GM18873 (cell line): Measurements from ENCODE around the gene PTPRN2.
"Not testable (repeated sequence)": the region's sequence is repeated elsewhere in the genome, so short reads cannot be mapped to it uniquely, and the experiment has no call there.

ENCODE experiments used
- ATAC-seq: cut with Tn5 transposase; IDR thresholded peaks from one replicate; pipeline ENCODE4 v1.9.1; 2021; ENCODE audit warnings: mild to moderate bottlenecking, moderate library complexity, moderate number of reproducible peaks; ENCODE audit not compliant: unreplicated experiment, low FRiP score

The PTPRN2 gene

GRCh38 chr7:158322616-158323530 lies 264.8 kb downstream of the PTPRN2 start:
- ATAC-seq = no peak

GRCh38 chr7:158321936-158322615 lies 265.5 kb downstream of the PTPRN2 start:
- no peak for ATAC-seq

GRCh38 chr7:158321056-158321700 lies 266.4 kb downstream of the PTPRN2 start:
- ATAC-seq = no peak

DNA sequence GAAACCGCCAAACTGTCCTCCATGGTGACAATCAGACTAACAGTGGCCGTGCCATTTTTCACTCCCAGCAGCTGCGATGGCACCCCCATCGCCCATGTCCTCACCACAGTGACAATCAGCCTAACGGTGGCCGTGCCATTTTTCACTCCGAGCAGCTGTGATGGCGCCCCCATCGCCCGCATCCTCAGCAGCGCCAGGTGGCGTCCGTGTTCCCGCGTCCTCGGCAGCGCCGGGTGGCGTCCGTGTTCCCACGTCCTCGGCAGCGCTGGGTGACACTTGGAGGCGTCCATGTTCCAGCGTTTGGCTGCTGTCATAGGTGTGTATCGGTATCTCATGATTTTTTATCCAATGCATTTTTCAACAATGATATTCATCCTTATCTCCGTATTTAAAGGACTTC lies 267.3 kb downstream of the PTPRN2 start:
- no peak for ATAC-seq

GRCh38 chr7:158318511-158318913 lies 269.1 kb downstream of the PTPRN2 start:
- ATAC-seq = no peak

GRCh38 chr7:158317238-158318205 lies 270.1 kb downstream of the PTPRN2 start:
- ATAC-seq = no peak

GRCh38 chr7:158316466-158317031 lies 271.1 kb downstream of the PTPRN2 start:
- no peak for ATAC-seq

- ATAC-seq = no peak
Observed at GRCh38 chr7:158315881-158316280, 271.7 kb downstream of the PTPRN2 start.

DNA sequence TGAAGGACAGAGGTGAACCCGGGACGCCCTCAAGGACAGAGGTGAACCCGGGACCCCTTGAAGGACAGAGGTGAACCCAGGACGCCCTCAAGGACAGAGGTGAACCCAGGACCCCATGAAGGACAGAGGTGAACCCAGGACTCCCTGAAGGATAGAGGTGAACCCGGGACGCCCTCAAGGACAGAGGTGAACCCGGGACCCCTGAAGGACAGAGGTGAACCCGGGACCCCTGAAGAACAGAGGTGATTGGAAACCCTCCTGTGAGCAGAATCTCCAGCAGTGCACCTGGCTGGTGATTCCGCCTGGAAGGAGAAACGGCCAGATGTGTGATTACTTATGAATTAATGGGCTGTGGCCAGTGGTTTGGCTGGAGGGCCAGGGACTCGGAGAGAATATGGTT lies 272.3 kb downstream of the PTPRN2 start:
- no peak for ATAC-seq

GRCh38 chr7:158314394-158314793 lies 273.2 kb downstream of the PTPRN2 start:
- no peak for ATAC-seq

GRCh38 chr7:158313931-158314330 lies 273.7 kb downstream of the PTPRN2 start:
- ATAC-seq = no peak

GRCh38 chr7:158312789-158313188 lies 274.8 kb downstream of the PTPRN2 start:
- no peak for ATAC-seq

DNA sequence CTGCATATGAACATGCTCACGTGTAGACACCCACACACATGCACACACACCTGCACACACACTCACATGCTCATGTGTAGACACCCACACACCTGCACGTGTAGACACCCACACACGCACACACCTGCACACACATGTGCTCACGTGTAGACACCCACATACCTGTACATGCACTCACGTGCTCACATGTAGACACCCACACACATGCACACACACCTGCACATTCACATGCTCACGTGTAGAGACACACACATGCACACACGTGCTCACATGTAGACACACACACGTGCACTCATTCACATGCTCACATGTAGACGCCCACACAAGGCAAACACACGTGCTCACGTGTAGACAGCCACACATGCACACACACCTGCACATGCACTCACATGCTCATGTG lies 275.8 kb downstream of the PTPRN2 start:
- ATAC-seq = no peak

- no peak for ATAC-seq
Observed at GRCh38 chr7:158310924-158311666, 276.5 kb downstream of the PTPRN2 start.

- no peak for ATAC-seq
Observed at GRCh38 chr7:158309868-158310763, 277.5 kb downstream of the PTPRN2 start.

DNA sequence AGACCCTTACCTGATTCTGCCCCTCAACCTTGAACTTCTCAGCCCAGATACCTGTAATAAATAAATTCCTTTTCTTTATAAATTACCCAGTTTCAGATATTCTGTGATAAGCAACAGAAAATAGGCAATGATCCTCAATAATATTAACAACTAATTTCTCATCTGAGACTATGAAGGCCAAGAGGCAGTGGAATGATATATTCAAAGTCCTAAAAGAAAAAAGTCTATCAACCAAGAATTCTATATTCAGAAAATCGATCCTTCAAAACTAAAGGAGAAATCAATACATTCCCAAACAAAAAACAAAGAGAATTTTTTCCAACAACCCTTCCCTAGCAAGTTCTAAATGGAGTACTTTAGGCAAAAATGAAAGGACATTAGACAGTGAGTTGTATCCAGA lies 279.6 kb downstream of the PTPRN2 start:
- ATAC-seq = no peak

- ATAC-seq = not testable (repeated sequence)
Observed at GRCh38 chr7:158304072-158304471, 283.6 kb downstream of the PTPRN2 start.

GRCh38 chr7:158303121-158303520 lies 284.5 kb downstream of the PTPRN2 start:
- no peak for ATAC-seq
